Measurements from ENCODE around the gene LANCL2. TPM values are rescaled to one million over a fixed set of nuclear protein-coding genes. Genes with fewer than 3 reads are reported as not detected.

Gene LANCL2
- total and polyA plus RNA-seq, 12 donors, result 3.1 to 11.1 (median 8.6) TPM

- ATAC-seq, result no peak
- no peak for DNase-seq
- 74 to 81% methylated on average over 7 of the region's 7 CpGs for WGBS, 2 donors
- TF ChIP-seq CTCF (IDR thresholded peaks at IDR 0.05), result no peak
- Histone ChIP-seq H3K4me3 (no peak overlapping the region), H3K27ac (no peak overlapping the region), H3K36me3 (no peaks in the 10 kb centered on the region), H3K9me3 (peaks cover 0 to 2% (median 0%) of the 10 kb centered on the region in 11 donors), H3K4me1 (peaks cover 0 to 21% (median 11%) of the 10 kb centered on the region in 9 donors), H3K27me3 (no peaks in the 10 kb centered on the region)
- intact Hi-C loops (cut with DNase I), result no loop called here
Measured at GRCh38 chr7:55326945-55327626, 38.1 kb upstream of the LANCL2 start.

GRCh38 chr7:55335151-55335550 is 30.0 kb upstream of the LANCL2 start:
- H3K4me1 ChIP-seq, result no peaks in the 10 kb centered on the region
- peaks cover 0 to 5% (median 0%) of the 10 kb centered on the region in 7 donors for H3K27me3 ChIP-seq
- H3K4me3 ChIP-seq, result no peak overlapping the region
- no peaks in the 10 kb centered on the region for H3K9me3 ChIP-seq
- TF ChIP-seq CTCF (IDR thresholded peaks at IDR 0.05), result no peak
- H3K27ac ChIP-seq, result no peak overlapping the region
- DNase-seq (no peak), ATAC-seq (no peak)
- 75 to 79% methylated on average over 5 of the region's 5 CpGs for WGBS, 2 donors
- H3K36me3 ChIP-seq, result no peaks in the 10 kb centered on the region
- intact Hi-C loops (cut with DNase I), result no loop called here

- H3K4me3 ChIP-seq, result no peak overlapping the region
- no peak for TF ChIP-seq CTCF (IDR thresholded peaks at IDR 0.05)
- peaks cover 0 to 5% (median 0%) of the 10 kb centered on the region in 7 donors for H3K27me3 ChIP-seq
- ATAC-seq (no peak), DNase-seq (no peak)
- no peaks in the 10 kb centered on the region for H3K9me3 ChIP-seq
- H3K4me1 ChIP-seq, result no peaks in the 10 kb centered on the region
- no peak overlapping the region for H3K27ac ChIP-seq
- intact Hi-C loops (cut with DNase I), result no loop called here
- H3K36me3 ChIP-seq, result no peaks in the 10 kb centered on the region
- WGBS, 2 donors, result 69 to 73% methylated on average over 5 of the region's 5 CpGs
Measured at GRCh38 chr7:55335786-55336185, 29.4 kb upstream of the LANCL2 start.

GRCh38 chr7:55336540-55336939 is 28.6 kb upstream of the LANCL2 start:
- ATAC-seq (no peak), DNase-seq (no peak)
- intact Hi-C loops (cut with DNase I), result no loop called here
- Histone ChIP-seq H3K4me1 (no peaks in the 10 kb centered on the region), H3K4me3 (no peak overlapping the region), H3K36me3 (no peaks in the 10 kb centered on the region), H3K9me3 (no peaks in the 10 kb centered on the region), H3K27ac (no peak overlapping the region), H3K27me3 (peaks cover 0 to 5% (median 0%) of the 10 kb centered on the region in 7 donors)
- no peak for TF ChIP-seq CTCF (IDR thresholded peaks at IDR 0.05)
- 63 to 70% methylated on average over 3 of the region's 3 CpGs for WGBS, 2 donors
